ENCODE measurements around the gene SEC61A2. TPM values are rescaled to one million over a fixed set of nuclear protein-coding genes. Genes with fewer than 3 reads are reported as not detected.

The SEC61A2 gene
- 36.1 and 44.2 TPM in 2 replicates for polyA plus RNA-seq

GRCh38 chr10:12129222-12130111 lies at the start of gene SEC61A2:
Gene SEC61A2 (plus strand): TSS chr10:12129677. CDS start chr10:12129788, 111 bp downstream.

GRCh38 chr10:12195603-12196506 lies 66.4 kb downstream of the SEC61A2 start, which contains the start of the genes CDC123 and NUDT5:
Gene CDC123 (plus strand): TSS chr10:12196188. CDS start chr10:12196246, 58 bp downstream.
Gene NUDT5 (minus strand): TSS chr10:12195891. CDS start chr10:12186291, 9,600 bp downstream.

Other genes starting within 250 kb of the SEC61A2 start
- 28.3 and 28.4 TPM in 2 replicates for gene UPF2, start 86.9 kb upstream of the SEC61A2 start, polyA plus RNA-seq
- gene DHTKD1, start 60.7 kb upstream of the SEC61A2 start, polyA plus RNA-seq: 4.0 and 4.2 TPM in 2 replicates
- gene NUDT5, start 66.2 kb downstream of the SEC61A2 start, polyA plus RNA-seq: 60.5 and 77.6 TPM in 2 replicates
- gene CDC123, start 66.5 kb downstream of the SEC61A2 start, polyA plus RNA-seq: 96.9 and 166 TPM in 2 replicates
- 3.1 and 8.0 TPM in 2 replicates for gene CAMK1D, start 219.9 kb downstream of the SEC61A2 start, polyA plus RNA-seq